Progenitor cell of endocrine pancreas (in vitro differentiated cells): ENCODE measurements around the gene CORO2B. TPM values are rescaled to one million over a fixed set of nuclear protein-coding genes. Genes with fewer than 3 reads are reported as not detected.

Source experiments
- DNase-seq: peaks from one replicate; pipeline ENCODE4 v3.0.0; 2021; ENCODE audit warnings: low spot score; ENCODE audit not compliant: unreplicated experiment
- H3K27ac Mint-ChIP-seq: 2 replicates; pipeline ENCODE4 v1.8.0; 2021; ENCODE audit warnings: mild to moderate bottlenecking, moderate library complexity, mixed read lengths
- H3K27me3 Mint-ChIP-seq: 2 replicates; pipeline ENCODE4 v1.8.0; 2021; ENCODE audit warnings: mixed read lengths
- H3K36me3 Mint-ChIP-seq: 2 replicates; pipeline ENCODE4 v1.8.0; 2022; ENCODE audit warnings: mixed read lengths; ENCODE audit not compliant: insufficient read depth
- H3K4me1 Mint-ChIP-seq: 2 replicates; pipeline ENCODE4 v1.8.0; 2021; ENCODE audit warnings: low read depth, mixed read lengths
- H3K4me3 Mint-ChIP-seq: 2 replicates; pipeline ENCODE4 v1.8.0; 2021; ENCODE audit warnings: low read depth, mild to moderate bottlenecking, moderate library complexity, mixed read lengths
- H3K9me3 Mint-ChIP-seq: 2 replicates; pipeline ENCODE4 v1.8.0; 2021; ENCODE audit warnings: low read depth, mixed read lengths
- total RNA-seq: library from RNA; stranded (reverse); gene quantifications from 2 replicates; pipeline ENCODE4 v1.2.1, GENCODE V29; 2021
- TF ChIP-seq, protein P1 (sequence below): fragments of 200-600 bp; sonication (generic); IDR thresholded peaks from one replicate; pipeline ENCODE4 v1.5.0; 2021; ENCODE audit warnings: antibody characterized with exemption, mild to moderate bottlenecking; ENCODE audit not compliant: unreplicated experiment

The CORO2B gene
- total RNA-seq, 1 donor from 2014 or later: 1.5 TPM

- TF ChIP-seq, protein P1, sequence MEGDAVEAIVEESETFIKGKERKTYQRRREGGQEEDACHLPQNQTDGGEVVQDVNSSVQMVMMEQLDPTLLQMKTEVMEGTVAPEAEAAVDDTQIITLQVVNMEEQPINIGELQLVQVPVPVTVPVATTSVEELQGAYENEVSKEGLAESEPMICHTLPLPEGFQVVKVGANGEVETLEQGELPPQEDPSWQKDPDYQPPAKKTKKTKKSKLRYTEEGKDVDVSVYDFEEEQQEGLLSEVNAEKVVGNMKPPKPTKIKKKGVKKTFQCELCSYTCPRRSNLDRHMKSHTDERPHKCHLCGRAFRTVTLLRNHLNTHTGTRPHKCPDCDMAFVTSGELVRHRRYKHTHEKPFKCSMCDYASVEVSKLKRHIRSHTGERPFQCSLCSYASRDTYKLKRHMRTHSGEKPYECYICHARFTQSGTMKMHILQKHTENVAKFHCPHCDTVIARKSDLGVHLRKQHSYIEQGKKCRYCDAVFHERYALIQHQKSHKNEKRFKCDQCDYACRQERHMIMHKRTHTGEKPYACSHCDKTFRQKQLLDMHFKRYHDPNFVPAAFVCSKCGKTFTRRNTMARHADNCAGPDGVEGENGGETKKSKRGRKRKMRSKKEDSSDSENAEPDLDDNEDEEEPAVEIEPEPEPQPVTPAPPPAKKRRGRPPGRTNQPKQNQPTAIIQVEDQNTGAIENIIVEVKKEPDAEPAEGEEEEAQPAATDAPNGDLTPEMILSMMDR: no peak
- Mint-ChIP-seq H3K9me3 (no peaks in the 10 kb centered on the region), H3K36me3 (no peaks in the 10 kb centered on the region), H3K27me3 (peaks cover 68% of the 10 kb centered on the region), H3K27ac (no peak overlapping the region), H3K4me1 (peaks cover 12% of the 10 kb centered on the region), H3K4me3 (no peak overlapping the region)
- DNase-seq: no peak
Observed at GRCh38 chr15:68554721-68555678, 23.8 kb upstream of the CORO2B start.

DNA sequence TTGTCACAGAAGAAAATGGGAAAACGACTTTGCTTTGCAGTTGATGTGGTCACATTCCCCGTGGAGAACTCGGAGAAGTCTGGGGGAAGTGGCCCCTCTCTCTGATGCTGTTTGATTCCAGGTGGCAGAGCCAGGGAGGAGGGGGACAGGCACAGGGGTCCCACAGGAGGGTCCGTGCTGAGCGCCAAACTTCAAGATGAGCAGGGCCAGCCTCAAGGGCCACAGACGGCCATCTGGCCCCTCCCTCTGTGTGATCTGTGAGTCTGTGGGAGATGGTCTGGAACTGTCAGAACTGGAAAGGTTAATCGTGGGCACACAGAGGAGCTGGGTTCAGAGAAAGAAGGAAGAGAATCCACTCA is 23.1 kb upstream of the CORO2B start:
- Mint-ChIP-seq H3K9me3 (no peaks in the 10 kb centered on the region), H3K27ac (no peak overlapping the region), H3K36me3 (no peaks in the 10 kb centered on the region), H3K27me3 (peaks cover 71% of the 10 kb centered on the region), H3K4me3 (no peak overlapping the region), H3K4me1 (peaks cover 13% of the 10 kb centered on the region)
- DNase-seq: no peak
- TF ChIP-seq, protein P1: no peak

GRCh38 chr15:68556139-68556990 is 22.4 kb upstream of the CORO2B start:
- Mint-ChIP-seq H3K27me3 (peaks cover 73% of the 10 kb centered on the region), H3K27ac (no peak overlapping the region), H3K4me1 (peaks cover 13% of the 10 kb centered on the region), H3K36me3 (no peaks in the 10 kb centered on the region), H3K9me3 (no peaks in the 10 kb centered on the region), H3K4me3 (no peak overlapping the region)
- no peak for DNase-seq
- TF ChIP-seq, protein P1: no peak

DNA sequence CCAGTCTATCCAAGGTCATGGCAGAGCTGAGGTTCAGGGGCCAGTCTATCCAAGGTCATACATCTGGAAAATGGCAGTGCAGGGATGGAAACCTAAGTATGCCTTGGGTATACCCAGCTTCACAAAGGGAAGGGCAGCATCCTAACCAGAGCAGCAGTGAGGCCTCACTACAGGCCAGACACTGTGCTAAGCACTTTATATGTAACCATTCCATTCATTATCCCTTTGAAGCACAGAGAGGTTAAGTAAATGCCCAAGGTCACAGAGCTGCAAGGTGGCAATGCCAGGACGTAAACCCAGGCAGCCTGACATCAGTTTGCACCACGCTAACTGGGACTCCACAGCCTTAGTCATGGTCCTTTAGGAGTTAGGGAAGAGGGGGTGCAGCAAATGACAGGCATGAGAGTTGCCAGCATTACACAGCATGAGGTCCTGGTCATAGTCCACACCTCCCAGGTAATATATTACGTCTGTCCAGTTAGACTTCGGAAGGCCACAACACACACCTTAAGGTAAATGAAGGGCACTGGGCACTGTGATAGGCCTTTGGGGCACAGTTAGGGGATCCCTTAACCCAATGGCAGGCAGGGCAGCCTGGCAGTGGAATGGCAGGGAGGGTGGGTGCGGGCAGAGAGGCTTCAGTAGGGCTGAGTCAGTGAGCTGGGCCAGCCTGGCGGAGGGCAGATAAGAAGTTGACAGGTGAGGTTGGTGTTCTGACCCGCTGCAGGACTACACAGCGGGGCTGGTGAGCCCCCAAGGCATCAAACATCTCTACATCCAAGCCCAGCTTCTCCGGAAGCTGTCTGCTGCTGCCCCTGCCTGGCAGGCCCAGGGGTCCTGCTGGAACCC is 21.1 kb upstream of the CORO2B start:
- Mint-ChIP-seq H3K4me3 (no peak overlapping the region), H3K9me3 (no peaks in the 10 kb centered on the region), H3K4me1 (peaks cover 13% of the 10 kb centered on the region), H3K36me3 (no peaks in the 10 kb centered on the region), H3K27me3 (peaks cover 75% of the 10 kb centered on the region), H3K27ac (no peak overlapping the region)
- DNase-seq: no peak
- TF ChIP-seq, protein P1: no peak
